ENCODE measurements around the gene MRPL18.
"Not testable (repeated sequence)": the region's sequence is repeated elsewhere in the genome, so short reads cannot be mapped to it uniquely, and the experiment has no call there.

Gene MRPL18

DNA sequence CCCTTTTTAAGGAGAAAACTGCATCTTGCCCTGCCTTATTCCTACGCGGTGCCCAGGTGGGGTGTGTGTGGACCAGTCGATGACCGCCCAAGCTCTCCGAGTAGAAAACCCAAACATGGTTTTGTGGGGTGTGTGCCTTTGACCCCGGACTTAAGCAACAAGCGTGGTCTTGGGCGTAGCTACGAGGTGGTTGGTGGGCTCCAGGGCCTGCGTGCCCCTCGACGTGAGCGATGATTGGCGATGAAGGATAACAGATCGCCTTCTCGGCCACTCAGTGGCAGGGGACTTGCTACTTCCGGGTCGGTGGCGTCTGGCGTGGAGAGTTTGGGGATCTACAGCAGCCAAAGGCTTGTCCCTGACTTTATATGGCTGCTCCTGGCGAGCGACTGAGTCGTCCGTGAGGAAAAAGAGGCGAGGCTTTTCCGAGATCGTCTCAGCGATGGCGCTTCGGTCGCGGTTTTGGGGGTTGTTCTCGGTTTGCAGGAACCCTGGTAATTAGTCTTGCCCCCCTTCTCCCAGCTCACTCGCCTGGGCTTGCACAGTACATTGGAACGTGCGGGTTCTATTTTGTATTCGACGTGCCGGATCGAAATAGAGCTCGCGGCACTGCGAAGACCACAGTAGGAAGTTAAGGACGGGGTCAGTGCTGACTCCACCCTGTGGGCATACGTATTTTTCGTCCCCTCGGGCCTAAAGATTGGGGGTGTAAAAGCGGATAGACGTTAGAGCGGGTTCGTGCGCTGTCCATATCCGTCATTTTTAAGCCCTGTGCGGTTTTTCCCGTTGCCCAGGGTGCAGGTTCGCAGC lies at the start of gene MRPL18:
Gene MRPL18, plus strand, starts transcription at position 319 of the 807 bp plus-strand sequence. Its CDS starts 121 bp downstream, at position 440.
- ChIA-PET POLR2A (interaction anchor here (0.6 to 1.7 kb wide), 16 partner anchors 8 to 190 kb away, joined by 3 to 14 read pairs (median 4); partner anchors contain the start of genes ACAT2, PNLDC1 and WTAP), CTCF (interaction anchor here (0.7 to 3.0 kb wide), 12 partner anchors 12 to 185 kb away, joined by 3 to 16 read pairs (median 3); partner anchors contain the start of gene PNLDC1)
- TF ChIP-seq, protein P1, sequence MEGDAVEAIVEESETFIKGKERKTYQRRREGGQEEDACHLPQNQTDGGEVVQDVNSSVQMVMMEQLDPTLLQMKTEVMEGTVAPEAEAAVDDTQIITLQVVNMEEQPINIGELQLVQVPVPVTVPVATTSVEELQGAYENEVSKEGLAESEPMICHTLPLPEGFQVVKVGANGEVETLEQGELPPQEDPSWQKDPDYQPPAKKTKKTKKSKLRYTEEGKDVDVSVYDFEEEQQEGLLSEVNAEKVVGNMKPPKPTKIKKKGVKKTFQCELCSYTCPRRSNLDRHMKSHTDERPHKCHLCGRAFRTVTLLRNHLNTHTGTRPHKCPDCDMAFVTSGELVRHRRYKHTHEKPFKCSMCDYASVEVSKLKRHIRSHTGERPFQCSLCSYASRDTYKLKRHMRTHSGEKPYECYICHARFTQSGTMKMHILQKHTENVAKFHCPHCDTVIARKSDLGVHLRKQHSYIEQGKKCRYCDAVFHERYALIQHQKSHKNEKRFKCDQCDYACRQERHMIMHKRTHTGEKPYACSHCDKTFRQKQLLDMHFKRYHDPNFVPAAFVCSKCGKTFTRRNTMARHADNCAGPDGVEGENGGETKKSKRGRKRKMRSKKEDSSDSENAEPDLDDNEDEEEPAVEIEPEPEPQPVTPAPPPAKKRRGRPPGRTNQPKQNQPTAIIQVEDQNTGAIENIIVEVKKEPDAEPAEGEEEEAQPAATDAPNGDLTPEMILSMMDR (IDR thresholded peaks at IDR 0.05; ENCODE audit: control extremely low read depth, extremely low read depth, low read depth, missing control alignments), result no peak
- DNase-seq (ENCODE audit: extremely low spot score), result peak; percentile 93

DNA sequence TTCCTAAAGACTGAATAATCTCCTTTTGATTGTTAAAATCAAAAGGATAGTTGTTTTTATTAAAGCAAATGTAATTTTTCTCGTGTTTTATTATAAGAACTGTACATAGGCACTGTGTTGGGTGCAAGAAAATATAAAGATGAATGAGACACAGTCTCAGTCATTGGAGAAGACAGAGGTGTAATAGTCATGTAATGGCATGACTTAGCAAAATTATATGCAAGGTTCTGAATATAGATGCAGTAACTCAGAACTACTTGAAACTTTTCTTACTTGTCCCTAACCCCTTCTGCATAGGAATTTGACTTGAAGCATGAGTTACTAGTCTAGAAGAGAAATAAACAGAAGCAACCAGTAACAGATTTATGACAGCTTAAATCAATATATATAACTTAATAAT lies 48.1 kb upstream of the MRPL18 start:
- ChIA-PET CTCF (no interaction called here), POLR2A (no interaction called here)
- TF ChIP-seq, protein P1 (IDR thresholded peaks at IDR 0.05; ENCODE audit: control extremely low read depth, extremely low read depth, low read depth, missing control alignments), result no peak
- no peak for DNase-seq (ENCODE audit: extremely low spot score)

DNA sequence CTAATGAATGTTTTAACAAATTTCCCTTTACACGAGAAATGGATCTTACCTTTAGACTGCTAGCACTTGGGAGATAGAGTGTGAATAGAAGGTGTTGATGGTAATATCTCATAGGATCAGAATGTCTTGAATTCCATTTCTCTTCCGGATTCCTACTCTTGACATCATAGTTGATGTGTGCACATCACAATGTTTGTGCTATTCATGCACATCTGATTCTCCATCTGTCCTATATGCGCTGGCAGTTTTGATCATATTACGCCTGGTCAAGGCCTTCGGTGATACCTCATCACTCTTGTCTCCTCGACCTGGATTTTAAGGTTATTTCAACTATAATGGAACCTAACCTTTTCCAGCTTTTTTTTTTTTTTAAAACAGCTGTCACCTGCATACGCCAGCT lies 45.2 kb upstream of the MRPL18 start:
- no peak for DNase-seq (ENCODE audit: extremely low spot score)
- POLR2A ChIA-PET, result interaction anchor here (1.2 kb wide), 1 partner anchor 13 kb away, joined by 3 read pairs; no protein-coding TSS in a partner anchor
- CTCF ChIA-PET, result no interaction called here

DNA sequence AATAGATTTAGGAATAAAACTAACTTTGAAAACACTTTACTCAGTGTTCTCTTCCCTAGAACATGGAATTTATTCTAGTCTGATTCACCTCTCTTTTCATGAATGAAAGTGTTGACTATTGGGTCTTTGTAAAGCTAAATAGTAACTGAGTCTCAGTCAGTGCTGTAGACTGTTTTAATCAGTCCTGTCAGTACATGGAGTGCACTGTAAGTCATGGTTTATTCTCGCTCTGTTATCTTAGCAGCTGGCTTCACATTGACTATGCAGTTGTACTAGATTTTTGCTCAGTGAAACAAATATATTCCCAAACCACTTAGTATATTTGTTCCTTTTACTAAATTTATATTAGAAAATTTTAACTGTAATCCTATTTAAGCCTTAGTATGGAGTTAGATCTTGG lies 43.5 kb upstream of the MRPL18 start:
- POLR2A ChIA-PET, result no interaction called here
- TF ChIP-seq, protein P1 (IDR thresholded peaks at IDR 0.05; ENCODE audit: control extremely low read depth, extremely low read depth, low read depth, missing control alignments), result no peak
- DNase-seq (ENCODE audit: extremely low spot score), result no peak
- CTCF ChIA-PET, result interaction anchor here (1.0 kb wide), 1 partner anchor 10 kb away, joined by 3 read pairs; no protein-coding TSS in a partner anchor

More for the DNA sequence above, 45.2 kb upstream of the MRPL18 start:
- TF ChIP-seq, protein P1 (IDR thresholded peaks at IDR 0.05; ENCODE audit: control extremely low read depth, extremely low read depth, low read depth, missing control alignments), result no peak

DNA sequence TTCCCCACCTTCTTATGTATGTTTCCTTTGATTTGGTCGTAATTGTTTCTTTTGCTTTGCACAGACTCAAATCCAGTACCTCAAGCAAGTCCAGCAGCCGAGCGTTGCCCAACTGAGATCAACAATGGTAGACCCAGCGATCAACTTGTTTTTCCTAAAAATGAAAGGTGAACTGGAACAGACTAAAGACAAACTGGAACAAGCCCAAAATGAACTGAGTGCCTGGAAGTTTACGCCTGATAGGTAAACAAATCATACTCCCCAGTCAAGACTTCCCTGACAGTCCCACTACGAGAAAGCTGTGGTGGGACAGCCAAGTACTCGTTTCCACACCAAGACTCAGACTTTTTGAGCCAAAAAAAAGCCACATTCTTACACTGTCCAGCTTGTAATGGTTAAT lies 42.1 kb upstream of the MRPL18 start:
- CTCF ChIA-PET, result interaction anchor here (0.9 kb wide), 1 partner anchor 22 kb away, joined by 3 read pairs; no protein-coding TSS in a partner anchor
- POLR2A ChIA-PET; DNase-seq (ENCODE audit: extremely low spot score): not testable (repeated sequence)

DNA sequence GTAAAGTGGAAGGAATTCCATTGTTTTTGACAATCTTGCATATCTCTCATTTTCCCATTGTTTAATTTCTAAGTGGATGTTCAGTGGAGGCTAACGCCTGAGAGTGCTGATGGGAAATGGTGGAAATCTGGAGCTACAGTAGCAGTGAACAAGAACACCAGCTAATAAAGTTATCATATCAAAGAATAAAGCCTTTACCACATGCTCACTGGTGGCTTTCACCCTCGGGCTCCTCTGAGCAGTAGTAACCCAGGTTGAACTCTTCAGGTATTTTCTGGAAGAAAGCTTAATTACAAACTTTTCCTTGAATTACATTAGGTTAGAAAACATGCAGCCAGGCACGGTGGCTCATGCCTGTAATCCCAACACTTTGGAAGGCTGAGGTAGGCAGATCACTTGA lies 38.8 kb upstream of the MRPL18 start:
- TF ChIP-seq, protein P1 (IDR thresholded peaks at IDR 0.05; ENCODE audit: control extremely low read depth, extremely low read depth, low read depth, missing control alignments), result no peak
- CTCF ChIA-PET, result interaction anchor here (1.8 to 2.6 kb wide), 2 partner anchors 11 to 14 kb away, joined by 9 read pairs; partner anchors contain the start of gene ACAT2
- POLR2A ChIA-PET, result no interaction called here
- DNase-seq (ENCODE audit: extremely low spot score), result no peak
